Transverse colon (tissue), 4 donors: ENCODE results near the gene RPL39.

ENCODE experiments used
- CTCF ChIP-seq, 5 experiments: fragments of 200-600 bp in 3 of 5; fragments of 450-650 bp in 2 of 5; sonication (generic) in 3 of 5; IDR thresholded peaks; 1 replicate in 2 of 5; 2 replicates in 3 of 5; pipeline ENCODE4 v1.5.1; 2016 to 2017; ENCODE audit warnings: antibody characterized with exemption in 5 of 5, inconsistent platforms in 3 of 5, mild to moderate bottlenecking in 2 of 5, moderate library complexity in 1 of 5
- EP300 ChIP-seq: sonication (generic); formaldehyde crosslinking; IDR thresholded peaks from one replicate; pipeline ENCODE4 v1.6.1; 2017; ENCODE audit warnings: antibody characterized with exemption, low read depth
- POLR2A ChIP-seq: fragments of 450-650 bp; IDR thresholded peaks from one replicate; pipeline ENCODE4 v1.6.1; 2016; ENCODE audit warnings: antibody characterized with exemption, mild to moderate bottlenecking, moderate library complexity
- POLR2AphosphoS5 ChIP-seq, 3 donors: sonication (generic); formaldehyde crosslinking; IDR thresholded peaks; one replicate each; pipeline ENCODE4 v1.6.1; 2016; ENCODE audit warnings: antibody characterized with exemption in 3 of 3

GRCh38 chrX:119763836-119764387 is 27.5 kb downstream of the RPL39 start:
- TF ChIP-seq CTCF (IDR thresholded peaks at IDR 0.05) = no peak
- no peak for TF ChIP-seq EP300
- no peak for TF ChIP-seq POLR2A
- TF ChIP-seq POLR2AphosphoS5 (IDR thresholded peaks at IDR 0.05) = no peak
